NB4 (cell line): ENCODE results near the gene S100P.

Source experiments
- DNase-seq: peaks from one replicate; pipeline ENCODE4 v3.0.0; 2010; ENCODE audit warnings: low read depth
- H3K4me3 ChIP-seq: one replicate; pipeline ENCODE4 v1.5.1; 2011; ENCODE audit warnings: mild to moderate bottlenecking, low read depth, low read length, moderate library complexity
- CTCF ChIP-seq: IDR thresholded peaks from one replicate; pipeline ENCODE4 v1.5.1; 2012; ENCODE audit warnings: low read depth, low read length
- MAX ChIP-seq: IDR thresholded peaks from 2 replicates; pipeline ENCODE4 v1.6.1; 2011; ENCODE audit warnings: low read depth, low read length
- MYC ChIP-seq: IDR thresholded peaks from 2 replicates; pipeline ENCODE4 v1.6.1; 2011; ENCODE audit warnings: low read depth, low read length
- POLR2A ChIP-seq: IDR thresholded peaks from 2 replicates; pipeline ENCODE4 v1.6.1; 2011; ENCODE audit warnings: mild to moderate bottlenecking; ENCODE audit not compliant: insufficient read length; ENCODE audit errors: extremely low read depth

S100P gene

GRCh38 chr4:6689506-6689960 is 4.1 kb upstream of the S100P start:
- no peak for TF ChIP-seq MAX
- no peak for TF ChIP-seq CTCF
- TF ChIP-seq POLR2A, result no peak
- no peak for TF ChIP-seq MYC
- peak overlapping the region; percentile 32 for H3K4me3 ChIP-seq
- peak; percentile 45 for DNase-seq

- no peak for TF ChIP-seq CTCF
- no peak for TF ChIP-seq MYC
- TF ChIP-seq MAX, result no peak
- TF ChIP-seq POLR2A, result no peak
- DNase-seq, result no peak
- no peak overlapping the region for H3K4me3 ChIP-seq
Measured at GRCh38 chr4:6692379-6692778, 1.3 kb upstream of the S100P start.

GRCh38 chr4:6692806-6693205 is 872 bp upstream of the S100P start:
- peak; percentile 24 for TF ChIP-seq POLR2A
- no peak for TF ChIP-seq MAX
- no peak overlapping the region for H3K4me3 ChIP-seq
- DNase-seq, result peak; percentile 66

GRCh38 chr4:6694177-6694901 is 661 bp downstream of the S100P start:
- DNase-seq, result peak; percentile 49
- H3K4me3 ChIP-seq, result peak overlapping the region; percentile 48
- no peak for TF ChIP-seq MAX
- TF ChIP-seq CTCF, result no peak
- TF ChIP-seq MYC, result no peak
- TF ChIP-seq POLR2A, result no peak

- DNase-seq, result peak; percentile 95
- H3K4me3 ChIP-seq, result peak overlapping the region; percentile 48
Measured at GRCh38 chr4:6695660-6696610, 2.3 kb downstream of the S100P start.

More at GRCh38 chr4:6695660-6696610, 2.3 kb downstream of the S100P start:
- peak; percentile 20 for TF ChIP-seq POLR2A
- no peak for TF ChIP-seq CTCF
- peak; percentile 78 for TF ChIP-seq MYC
- TF ChIP-seq MAX, result peak; percentile 43
